PC-9 (cell line): ENCODE measurements around the gene MYL12A.

Experiments
- CTCF ChIP-seq: fragments of 200-600 bp; sonication (generic); conservative IDR thresholded peaks from 2 replicates; pipeline ENCODE4 v1.6.1; 2017; ENCODE audit warnings: mixed run types, antibody characterized with exemption, mild to moderate bottlenecking, moderate library complexity
- EZH2 ChIP-seq: fragments of 200-600 bp; sonication (generic); IDR thresholded peaks from 2 replicates; pipeline ENCODE4 v1.8.0; 2017; ENCODE audit warnings: antibody characterized with exemption, low read depth

- TF ChIP-seq CTCF: no peak
- no peak for TF ChIP-seq EZH2
Measured at GRCh38 chr18:3256693-3257626, 9.4 kb downstream of the MYL12A start.
